ENCODE data around the gene CAPN7. TPM values are rescaled to one million over a fixed set of nuclear protein-coding genes. Genes with fewer than 3 reads are reported as not detected.

The CAPN7 gene
- total and polyA plus RNA-seq, 2 donors (not counting 1 experiment from before 2014, with no cell fraction given) = 40.4 to 85.9 TPM

GRCh38 chr3:15214758-15215157, 8.7 kb downstream of the CAPN7 start:
- Histone ChIP-seq H2AFZ (ENCODE audit: insufficient read depth, low read depth, low read length, poor library complexity, severe bottlenecking) (no peak overlapping the region), H3K4me2 (replicated peaks; ENCODE audit: low read depth, low read length, poor library complexity, severe bottlenecking) (no peak overlapping the region), H3K9ac (ENCODE audit: low read length) (no peak overlapping the region), H3K36me3 (replicated peaks in 1 of 2; ENCODE audit: control extremely low read depth in 1 of 2, control insufficient read depth in 1 of 2, extremely low read depth in 1 of 2, insufficient read depth in 2 of 2, low read length in 1 of 2) (peaks cover 3 to 47% of the 10 kb centered on the region in 2 experiments), H3K4me1 (ENCODE audit: control insufficient read depth in 2 of 2, insufficient read depth in 2 of 2, low read length in 2 of 2) (peaks cover 7 to 9% of the 10 kb centered on the region in 2 donors), H3K4me3 (ENCODE audit: control extremely low read depth in 1 of 5, extremely low read depth in 1 of 5, insufficient read depth in 1 of 5, low read depth in 2 of 5, low read length in 4 of 5) (no peak overlapping the region), H3K9me3 (ENCODE audit: control extremely low read depth in 1 of 3, control insufficient read depth in 2 of 3, insufficient read depth in 1 of 3, low read length in 2 of 3) (no peaks in the 10 kb centered on the region), H4K20me1 (ENCODE audit: control insufficient read depth, insufficient read depth, low read length, poor library complexity, severe bottlenecking) (peaks cover 6% of the 10 kb centered on the region), H3K27me3 (replicated peaks in 1 of 4; ENCODE audit: control extremely low read depth in 1 of 4, control insufficient read depth in 3 of 4, insufficient read depth in 4 of 4, low read length in 3 of 4) (no peaks in the 10 kb centered on the region), H3K27ac (ENCODE audit: low read length in 2 of 2) (no peak overlapping the region), H3K79me2 (ENCODE audit: control insufficient read depth, insufficient read depth, low read length) (peaks cover 48% of the 10 kb centered on the region)
- Mint-ChIP-seq H3K9me3 (ENCODE audit: insufficient read depth) (no peaks in the 10 kb centered on the region), H3K27me3 (no peaks in the 10 kb centered on the region), H3K27ac (no peak overlapping the region), H3K4me1 (peaks cover 29% of the 10 kb centered on the region), H3K4me3 (no peak overlapping the region)
- no peak for ATAC-seq (ENCODE audit: low read depth)
- POLR2A ChIA-PET = no interaction called here
- no CpG with 5 or more reads among the region's 1 CpG for WGBS (ENCODE audit: insufficient coverage)
- TF ChIP-seq CTCF (IDR thresholded peaks at IDR 0.05) (no peak), EZH2 (IDR thresholded peaks at IDR 0.05; ENCODE audit: borderline replicate concordance, insufficient read depth, low read depth, low read length, poor library complexity, severe bottlenecking) (no peak)
- intact Hi-C loops (cut with micrococcal nuclease) = no loop called here
- CTCF ChIA-PET = no interaction called here
- no peak for DNase-seq

- Histone ChIP-seq H3K4me1 (ENCODE audit: control insufficient read depth in 2 of 2, insufficient read depth in 2 of 2, low read length in 2 of 2) (peaks cover 7 to 9% of the 10 kb centered on the region in 2 donors), H3K27me3 (replicated peaks in 1 of 4; ENCODE audit: control extremely low read depth in 1 of 4, control insufficient read depth in 3 of 4, insufficient read depth in 4 of 4, low read length in 3 of 4) (no peaks in the 10 kb centered on the region)
Observed at GRCh38 chr3:15215996-15216395, 9.9 kb downstream of the CAPN7 start.

More at GRCh38 chr3:15215996-15216395, 9.9 kb downstream of the CAPN7 start:
- Histone ChIP-seq H3K4me3 (ENCODE audit: control extremely low read depth in 1 of 5, extremely low read depth in 1 of 5, insufficient read depth in 1 of 5, low read depth in 2 of 5, low read length in 4 of 5) (no peak overlapping the region), H2AFZ (ENCODE audit: insufficient read depth, low read depth, low read length, poor library complexity, severe bottlenecking) (no peak overlapping the region), H3K36me3 (replicated peaks in 1 of 2; ENCODE audit: control extremely low read depth in 1 of 2, control insufficient read depth in 1 of 2, extremely low read depth in 1 of 2, insufficient read depth in 2 of 2, low read length in 1 of 2) (peaks cover 3 to 52% of the 10 kb centered on the region in 2 experiments), H3K9me3 (ENCODE audit: control extremely low read depth in 1 of 3, control insufficient read depth in 2 of 3, insufficient read depth in 1 of 3, low read length in 2 of 3) (no peaks in the 10 kb centered on the region), H3K79me2 (ENCODE audit: control insufficient read depth, insufficient read depth, low read length) (peaks cover 39% of the 10 kb centered on the region), H3K27ac (ENCODE audit: low read length in 2 of 2) (no peak overlapping the region), H3K4me2 (replicated peaks; ENCODE audit: low read depth, low read length, poor library complexity, severe bottlenecking) (no peak overlapping the region), H3K9ac (ENCODE audit: low read length) (no peak overlapping the region), H4K20me1 (ENCODE audit: control insufficient read depth, insufficient read depth, low read length, poor library complexity, severe bottlenecking) (no peaks in the 10 kb centered on the region)
- H3K4me1 Mint-ChIP-seq = peaks cover 27% of the 10 kb centered on the region
- no peak overlapping the region for H3K4me3 Mint-ChIP-seq
- whole genome bisulfite sequencing (ENCODE audit: insufficient coverage) = 100% methylated on average over 1 of the region's 2 CpGs
- CTCF ChIA-PET = interaction anchor here (1.2 kb wide), 1 partner anchor 13 kb away, joined by 3 read pairs; no protein-coding TSS in a partner anchor
- H3K9me3 Mint-ChIP-seq (ENCODE audit: insufficient read depth) = no peaks in the 10 kb centered on the region
- no peaks in the 10 kb centered on the region for H3K27me3 Mint-ChIP-seq
- intact Hi-C loops (cut with micrococcal nuclease) = no loop called here
- H3K27ac Mint-ChIP-seq = no peak overlapping the region
- no peak for ATAC-seq (ENCODE audit: low read depth)
- DNase-seq = no peak
- TF ChIP-seq EZH2 (IDR thresholded peaks at IDR 0.05; ENCODE audit: borderline replicate concordance, insufficient read depth, low read depth, low read length, poor library complexity, severe bottlenecking) (no peak), CTCF (IDR thresholded peaks at IDR 0.05) (no peak)
- POLR2A ChIA-PET = no interaction called here
